Spleen (tissue), 11 donors: ENCODE results near the gene DCLK2. TPM values are rescaled to one million over a fixed set of nuclear protein-coding genes. Genes with fewer than 3 reads are reported as not detected.

ENCODE experiments used
- DNase-seq: peaks from one replicate; pipeline ENCODE4 v3.0.0-alpha.2; 2020
- H3K27ac ChIP-seq, 8 donors: fragments of 200-600 bp; sonication (generic) in 7 of 8; 1 replicate in 4 of 8; 2 replicates in 4 of 8; pipeline versions ENCODE4 v1.5.0 to v1.8.0; 2016 to 2021; ENCODE audit warnings: inconsistent platforms in 4 of 8, mild to moderate bottlenecking in 4 of 8, moderate library complexity in 1 of 8
- H3K27me3 ChIP-seq, 7 donors: fragments of 200-600 bp; sonication (generic) in 6 of 7; replicated peaks in 1 of 7; 1 replicate in 4 of 7; 2 replicates in 3 of 7; pipeline versions ENCODE4 v1.5.0 to v1.8.0; 2016 to 2021; ENCODE audit warnings: inconsistent platforms in 3 of 7, mild to moderate bottlenecking in 1 of 7
- H3K36me3 ChIP-seq, 6 donors: fragments of 200-600 bp; sonication (generic) in 5 of 6; 1 replicate in 4 of 6; 2 replicates in 2 of 6; pipeline versions ENCODE4 v1.5.0 to v1.8.0; 2016 to 2021; ENCODE audit warnings: inconsistent platforms in 2 of 6
- H3K4me1 ChIP-seq, 6 donors: fragments of 200-600 bp; sonication (generic) in 5 of 6; 1 replicate in 3 of 6; 2 replicates in 3 of 6; pipeline versions ENCODE4 v1.5.0 to v1.8.0; 2016 to 2021; ENCODE audit warnings: inconsistent platforms in 3 of 6
- H3K4me3 ChIP-seq, 8 donors: fragments of 200-600 bp; sonication (generic) in 7 of 8; 1 replicate in 4 of 8; 2 replicates in 4 of 8; pipeline versions ENCODE4 v1.5.0 to v1.8.0; 2016 to 2021; ENCODE audit warnings: inconsistent platforms in 4 of 8, mild to moderate bottlenecking in 4 of 8, moderate library complexity in 2 of 8
- H3K9me3 ChIP-seq, 8 donors: fragments of 200-600 bp; sonication (generic) in 7 of 8; 1 replicate in 4 of 8; 2 replicates in 4 of 8; pipeline versions ENCODE4 v1.5.0 to v1.8.0; 2016 to 2021; ENCODE audit warnings: inconsistent platforms in 4 of 8
- CTCF ChIP-seq, 11 experiments: fragments of 200-600 bp in 7 of 11; fragments of 450-650 bp in 4 of 11; sonication (generic) in 4 of 11; IDR thresholded peaks in 8 of 11; conservative IDR thresholded peaks in 3 of 11; 1 replicate in 7 of 11; 2 replicates in 4 of 11; pipeline versions ENCODE4 v1.4.0 to v1.8.0; 2016 to 2021; ENCODE audit warnings: antibody characterized with exemption in 11 of 11, inconsistent platforms in 4 of 11, mild to moderate bottlenecking in 1 of 11
- POLR2A ChIP-seq, 3 donors: fragments of 450-650 bp; IDR thresholded peaks; one replicate each; pipeline ENCODE4 v1.5.1; 2017; ENCODE audit warnings: antibody characterized with exemption in 3 of 3, mild to moderate bottlenecking in 1 of 3
- POLR2AphosphoS5 ChIP-seq, 3 donors: sonication (generic); formaldehyde crosslinking; IDR thresholded peaks; one replicate each; pipeline ENCODE4 v1.5.1; 2017; ENCODE audit warnings: antibody characterized with exemption in 3 of 3
- WGBS, 5 donors: extraction: QIAGEN DNeasy Blood & Tissue Kit in 3 of 5; methylation state at CpG; one replicate each; pipeline versions ENCODE4 v1.1.5 to v1.1.7; 2013 to 2018; 5-methylcytosine and 5-hydroxymethylcytosine counted together
- intact Hi-C: fragments of 100-400 bp; cut with DNase I; formaldehyde crosslinking; loops from one replicate; pipeline ENCODE4 v1.15.0; 2023; ENCODE audit warnings: low total_unique reads
- polyA plus RNA-seq, 3 donors: library from polyadenylated mRNA; stranded (reverse); fragments of 200-250 nt; gene quantifications; one replicate each; pipeline ENCODE4 v1.2.1, GENCODE V29; 2013
- total RNA-seq, 7 donors: library from RNA; depleted of rRNA in 3 of 7; stranded (reverse); fragments of >200 nt in 3 of 7; fragmentation: NEBNext Ultra II Directional in 4 of 7; extraction: Animal tissue kit (Norgen Biotek cat#: 25700) in 4 of 7; gene quantifications; one replicate each; pipeline versions ENCODE4 v1.1.0 to v1.2.1, GENCODE V29; 2016 to 2021
- donor health status: healthy with polysubstance abuse.
- donor health status: DM: no; HTN: no; CAD: no; lungs with moderate emphysema.
- donor health status: DM: no; HTN: no; CAD: no.
- donor health status: Bipolar disorder and iron deficiency.
- donor health status: healthy.
- donor health status: DM: no; HTN: no; CAD: no.
- donor health status: DM: yes; HTN: yes; CAD: no.

Gene DCLK2
- total and polyA plus RNA-seq, 10 donors, result 0.53 to 6.1 (median 3.9) TPM

GRCh38 chr4:150278206-150278605 is 200.0 kb downstream of the DCLK2 start:
- Histone ChIP-seq H3K27ac (no peak overlapping the region), H3K4me3 (no peak overlapping the region), H3K9me3 (peaks cover 0 to 46% (median 30%) of the 10 kb centered on the region in 8 donors), H3K36me3 (peaks cover 0 to 85% (median 45%) of the 10 kb centered on the region in 6 donors), H3K27me3 (no peaks in the 10 kb centered on the region), H3K4me1 (no peaks in the 10 kb centered on the region)
- 93 to 96% (median 94%) methylated on average over 2 of the region's 2 CpGs for WGBS, 5 donors
- DNase-seq, result no peak
- intact Hi-C loops, result no loop called here
- no peak for TF ChIP-seq POLR2A (IDR thresholded peaks at IDR 0.05)
- TF ChIP-seq POLR2AphosphoS5 (IDR thresholded peaks at IDR 0.05), result no peak
- no peak for TF ChIP-seq CTCF (IDR thresholded peaks at IDR 0.05 in 8 of 11, conservative IDR thresholded peaks at IDR 0.05 in 3 of 11)

GRCh38 chr4:150280081-150280895 is 202.0 kb downstream of the DCLK2 start:
- Histone ChIP-seq H3K9me3 (peaks cover 0 to 34% (median 27%) of the 10 kb centered on the region in 8 donors), H3K27ac (no peak overlapping the region), H3K4me1 (no peaks in the 10 kb centered on the region), H3K36me3 (peaks cover 0 to 90% (median 46%) of the 10 kb centered on the region in 6 donors), H3K27me3 (no peaks in the 10 kb centered on the region), H3K4me3 (no peak overlapping the region)
- no peak for DNase-seq
- WGBS, 5 donors, result 72 to 86% (median 81%) methylated on average over 9 of the region's 9 CpGs
- no peak for TF ChIP-seq POLR2AphosphoS5 (IDR thresholded peaks at IDR 0.05)
- TF ChIP-seq CTCF (IDR thresholded peaks at IDR 0.05 in 8 of 11, conservative IDR thresholded peaks at IDR 0.05 in 3 of 11), result no peak
- TF ChIP-seq POLR2A (IDR thresholded peaks at IDR 0.05), result no peak
- intact Hi-C loops, result no loop called here

- intact Hi-C loops, result no loop called here
- Histone ChIP-seq H3K36me3 (peaks cover 0 to 97% (median 48%) of the 10 kb centered on the region in 6 donors), H3K4me3 (no peak overlapping the region), H3K4me1 (no peaks in the 10 kb centered on the region), H3K27ac (no peak overlapping the region), H3K27me3 (no peaks in the 10 kb centered on the region), H3K9me3 (peaks cover 0 to 28% (median 24%) of the 10 kb centered on the region in 8 donors)
- no peak for TF ChIP-seq POLR2AphosphoS5 (IDR thresholded peaks at IDR 0.05)
- TF ChIP-seq CTCF (IDR thresholded peaks at IDR 0.05 in 8 of 11, conservative IDR thresholded peaks at IDR 0.05 in 3 of 11), result no peak
- TF ChIP-seq POLR2A (IDR thresholded peaks at IDR 0.05), result no peak
- no peak for DNase-seq
- WGBS, 5 donors, result 96 to 99% (median 98%) methylated on average over 8 of the region's 8 CpGs
Measured at GRCh38 chr4:150280975-150281374, 202.7 kb downstream of the DCLK2 start.

GRCh38 chr4:150283689-150284088 is 205.4 kb downstream of the DCLK2 start:
- Histone ChIP-seq H3K27me3 (no peaks in the 10 kb centered on the region), H3K4me3 (no peak overlapping the region), H3K36me3 (peaks cover 0 to 74% (median 29%) of the 10 kb centered on the region in 6 donors), H3K4me1 (no peaks in the 10 kb centered on the region), H3K27ac (no peak overlapping the region), H3K9me3 (peaks cover 0 to under 1% (median 0%) of the 10 kb centered on the region in 8 donors)
- WGBS, 5 donors, result 74 to 92% (median 81%) methylated on average over 1 of the region's 1 CpG
- TF ChIP-seq POLR2A (IDR thresholded peaks at IDR 0.05), result no peak
- no peak for TF ChIP-seq CTCF (IDR thresholded peaks at IDR 0.05 in 8 of 11, conservative IDR thresholded peaks at IDR 0.05 in 3 of 11)
- intact Hi-C loops, result no loop called here
- DNase-seq, result no peak
